HL-60 (cell line): Measurements from ENCODE around the gene PSMC5.
"Not testable (repeated sequence)": the region's sequence is repeated elsewhere in the genome, so short reads cannot be mapped to it uniquely, and the experiment has no call there.

ENCODE experiments used
- DNase-seq, 2 experiments: peaks; one replicate each; pipeline ENCODE4 v3.0.0-alpha.2; 2010 to 2020; ENCODE audit warnings: low read depth in 1 of 2, low spot score in 1 of 2
- H3K27ac ChIP-seq: fragments of 250-450 bp; sonication (Bioruptor Pico); replicated peaks from 2 replicates; pipeline ENCODE4 v1.5.1; 2020; ENCODE audit warnings: mild to moderate bottlenecking, moderate library complexity
- H3K27me3 ChIP-seq: fragments of 250-450 bp; sonication (Bioruptor Pico); 2 replicates; pipeline ENCODE4 v1.5.1; 2021; ENCODE audit warnings: mild to moderate bottlenecking, moderate library complexity; ENCODE audit not compliant: insufficient read depth, poor library complexity, severe bottlenecking
- H3K4me3 ChIP-seq: replicated peaks from 2 replicates; pipeline ENCODE4 v1.5.1; 2011; ENCODE audit warnings: mild to moderate bottlenecking, control low read depth, low read length; ENCODE audit not compliant: insufficient read depth
- GABPA ChIP-seq: IDR thresholded peaks from 2 replicates; pipeline ENCODE4 v1.6.1; 2012; ENCODE audit warnings: low read depth
- POLR2AphosphoS5 ChIP-seq: IDR thresholded peaks from 2 replicates; pipeline ENCODE4 v1.6.1; 2012; ENCODE audit warnings: low read depth
- SPI1 ChIP-seq: IDR thresholded peaks from 2 replicates; pipeline ENCODE4 v1.6.1; 2012; ENCODE audit warnings: low read depth, mild to moderate bottlenecking, borderline replicate concordance
- TF ChIP-seq, protein P1 (sequence below): IDR thresholded peaks from one replicate; pipeline ENCODE4 v1.5.1; 2011; ENCODE audit warnings: low read length, control low read depth, inconsistent platforms; ENCODE audit not compliant: insufficient read depth
- TF ChIP-seq, protein P2 (sequence below): IDR thresholded peaks from 2 replicates; pipeline ENCODE4 v1.6.1; 2012; ENCODE audit warnings: low read depth; ENCODE audit not compliant: insufficient replicate concordance

Gene PSMC5

DNA sequence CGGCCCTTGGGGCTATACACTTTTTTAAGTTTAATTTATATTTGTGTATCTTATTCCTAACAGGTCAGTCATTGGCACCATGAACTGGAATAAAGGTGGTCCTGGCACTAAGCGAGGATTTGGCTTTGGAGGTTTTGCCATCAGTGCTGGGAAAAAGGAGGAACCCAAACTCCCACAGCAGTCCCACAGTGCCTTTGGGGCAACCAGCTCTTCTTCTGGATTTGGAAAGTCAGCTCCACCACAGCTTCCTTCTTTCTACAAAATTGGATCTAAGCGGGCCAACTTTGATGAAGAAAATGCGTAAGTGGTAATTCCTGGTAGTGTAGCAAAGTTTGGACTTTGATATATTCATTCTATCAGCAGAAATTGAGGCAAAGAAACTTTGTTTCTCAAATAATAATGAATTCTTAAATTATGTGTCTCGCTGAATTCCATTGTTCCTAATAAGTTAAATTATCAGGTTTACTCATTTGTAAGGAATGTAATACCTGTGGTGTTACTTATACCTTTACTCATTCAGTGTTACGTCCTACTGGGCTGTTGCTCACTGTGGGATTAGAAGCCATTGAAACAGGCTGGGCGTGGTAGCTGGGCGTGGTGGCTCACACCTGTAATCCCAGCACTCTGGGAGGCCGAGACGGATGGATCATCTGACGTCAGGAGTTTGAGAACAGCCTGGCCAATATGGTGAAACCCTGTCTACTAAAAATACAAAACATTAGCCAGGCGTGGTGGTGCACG lies 40.1 kb upstream of the PSMC5 start:
- Histone ChIP-seq H3K4me3 (no peak overlapping the region), H3K27me3 (no peaks in the 10 kb centered on the region), H3K27ac (no peak overlapping the region)
- DNase-seq, result no peak
- TF ChIP-seq GABPA (no peak), POLR2AphosphoS5 (no peak), SPI1 (no peak)
- TF ChIP-seq, protein P1, sequence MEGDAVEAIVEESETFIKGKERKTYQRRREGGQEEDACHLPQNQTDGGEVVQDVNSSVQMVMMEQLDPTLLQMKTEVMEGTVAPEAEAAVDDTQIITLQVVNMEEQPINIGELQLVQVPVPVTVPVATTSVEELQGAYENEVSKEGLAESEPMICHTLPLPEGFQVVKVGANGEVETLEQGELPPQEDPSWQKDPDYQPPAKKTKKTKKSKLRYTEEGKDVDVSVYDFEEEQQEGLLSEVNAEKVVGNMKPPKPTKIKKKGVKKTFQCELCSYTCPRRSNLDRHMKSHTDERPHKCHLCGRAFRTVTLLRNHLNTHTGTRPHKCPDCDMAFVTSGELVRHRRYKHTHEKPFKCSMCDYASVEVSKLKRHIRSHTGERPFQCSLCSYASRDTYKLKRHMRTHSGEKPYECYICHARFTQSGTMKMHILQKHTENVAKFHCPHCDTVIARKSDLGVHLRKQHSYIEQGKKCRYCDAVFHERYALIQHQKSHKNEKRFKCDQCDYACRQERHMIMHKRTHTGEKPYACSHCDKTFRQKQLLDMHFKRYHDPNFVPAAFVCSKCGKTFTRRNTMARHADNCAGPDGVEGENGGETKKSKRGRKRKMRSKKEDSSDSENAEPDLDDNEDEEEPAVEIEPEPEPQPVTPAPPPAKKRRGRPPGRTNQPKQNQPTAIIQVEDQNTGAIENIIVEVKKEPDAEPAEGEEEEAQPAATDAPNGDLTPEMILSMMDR, result no peak
- TF ChIP-seq, protein P2, sequence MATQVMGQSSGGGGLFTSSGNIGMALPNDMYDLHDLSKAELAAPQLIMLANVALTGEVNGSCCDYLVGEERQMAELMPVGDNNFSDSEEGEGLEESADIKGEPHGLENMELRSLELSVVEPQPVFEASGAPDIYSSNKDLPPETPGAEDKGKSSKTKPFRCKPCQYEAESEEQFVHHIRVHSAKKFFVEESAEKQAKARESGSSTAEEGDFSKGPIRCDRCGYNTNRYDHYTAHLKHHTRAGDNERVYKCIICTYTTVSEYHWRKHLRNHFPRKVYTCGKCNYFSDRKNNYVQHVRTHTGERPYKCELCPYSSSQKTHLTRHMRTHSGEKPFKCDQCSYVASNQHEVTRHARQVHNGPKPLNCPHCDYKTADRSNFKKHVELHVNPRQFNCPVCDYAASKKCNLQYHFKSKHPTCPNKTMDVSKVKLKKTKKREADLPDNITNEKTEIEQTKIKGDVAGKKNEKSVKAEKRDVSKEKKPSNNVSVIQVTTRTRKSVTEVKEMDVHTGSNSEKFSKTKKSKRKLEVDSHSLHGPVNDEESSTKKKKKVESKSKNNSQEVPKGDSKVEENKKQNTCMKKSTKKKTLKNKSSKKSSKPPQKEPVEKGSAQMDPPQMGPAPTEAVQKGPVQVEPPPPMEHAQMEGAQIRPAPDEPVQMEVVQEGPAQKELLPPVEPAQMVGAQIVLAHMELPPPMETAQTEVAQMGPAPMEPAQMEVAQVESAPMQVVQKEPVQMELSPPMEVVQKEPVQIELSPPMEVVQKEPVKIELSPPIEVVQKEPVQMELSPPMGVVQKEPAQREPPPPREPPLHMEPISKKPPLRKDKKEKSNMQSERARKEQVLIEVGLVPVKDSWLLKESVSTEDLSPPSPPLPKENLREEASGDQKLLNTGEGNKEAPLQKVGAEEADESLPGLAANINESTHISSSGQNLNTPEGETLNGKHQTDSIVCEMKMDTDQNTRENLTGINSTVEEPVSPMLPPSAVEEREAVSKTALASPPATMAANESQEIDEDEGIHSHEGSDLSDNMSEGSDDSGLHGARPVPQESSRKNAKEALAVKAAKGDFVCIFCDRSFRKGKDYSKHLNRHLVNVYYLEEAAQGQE, result no peak

DNA sequence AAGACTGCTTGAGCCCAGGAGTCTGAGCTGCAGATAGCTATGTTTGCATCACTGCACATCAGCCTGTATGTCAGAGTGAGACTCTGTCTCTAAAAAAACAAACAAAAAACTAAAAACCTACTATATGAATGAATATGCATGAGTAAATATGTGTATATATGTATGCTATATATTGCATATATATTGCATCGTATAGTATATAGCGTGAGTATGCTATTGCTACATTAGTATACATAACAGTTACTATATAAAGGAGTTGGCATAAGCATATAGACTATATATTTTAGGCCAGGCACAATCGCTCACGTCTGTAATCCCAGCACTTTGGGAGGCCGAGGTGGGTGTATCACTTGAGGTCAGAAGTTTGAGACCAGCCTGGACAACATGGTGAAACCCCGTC lies 37.2 kb upstream of the PSMC5 start:
- Histone ChIP-seq H3K27me3 (no peaks in the 10 kb centered on the region), H3K4me3 (no peak overlapping the region), H3K27ac (no peak overlapping the region)
- TF ChIP-seq, protein P1, result no peak
- no peak for TF ChIP-seq GABPA
- DNase-seq, result no peak

DNA sequence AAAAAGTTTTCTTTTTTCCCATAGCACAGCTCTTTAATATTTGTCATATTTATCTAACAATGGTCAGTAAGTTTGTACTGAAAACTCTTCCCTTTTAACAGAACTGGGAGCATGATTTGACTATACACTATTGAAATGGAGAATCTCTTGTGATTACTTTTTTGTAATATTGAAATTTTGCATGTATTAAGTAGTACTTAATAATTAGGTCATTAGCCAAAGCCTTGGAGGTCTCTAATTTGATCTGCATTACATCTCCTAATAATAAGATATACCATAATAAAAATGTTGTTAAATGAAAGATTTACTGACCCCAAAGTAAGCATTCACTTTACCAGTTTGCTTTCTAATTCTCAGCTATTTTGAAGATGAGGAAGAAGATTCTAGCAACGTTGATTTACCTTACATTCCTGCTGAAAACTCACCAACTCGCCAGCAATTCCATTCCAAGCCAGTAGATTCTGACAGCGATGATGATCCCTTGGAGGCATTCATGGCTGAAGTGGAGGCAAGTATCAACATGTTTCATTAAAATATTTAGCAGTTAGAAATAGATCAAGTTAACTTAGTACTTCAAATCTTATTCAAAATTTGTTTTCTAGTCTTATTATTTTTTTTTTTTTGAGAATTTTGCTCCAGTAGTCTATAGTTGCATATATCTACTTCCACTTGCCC lies 35.0 kb upstream of the PSMC5 start:
- TF ChIP-seq POLR2AphosphoS5 (no peak), SPI1 (no peak), GABPA (no peak)
- TF ChIP-seq, protein P2, result no peak
- TF ChIP-seq, protein P1, result no peak
- Histone ChIP-seq H3K27ac (no peak overlapping the region), H3K4me3 (no peak overlapping the region), H3K27me3 (no peaks in the 10 kb centered on the region)
- DNase-seq, result no peak

DNA sequence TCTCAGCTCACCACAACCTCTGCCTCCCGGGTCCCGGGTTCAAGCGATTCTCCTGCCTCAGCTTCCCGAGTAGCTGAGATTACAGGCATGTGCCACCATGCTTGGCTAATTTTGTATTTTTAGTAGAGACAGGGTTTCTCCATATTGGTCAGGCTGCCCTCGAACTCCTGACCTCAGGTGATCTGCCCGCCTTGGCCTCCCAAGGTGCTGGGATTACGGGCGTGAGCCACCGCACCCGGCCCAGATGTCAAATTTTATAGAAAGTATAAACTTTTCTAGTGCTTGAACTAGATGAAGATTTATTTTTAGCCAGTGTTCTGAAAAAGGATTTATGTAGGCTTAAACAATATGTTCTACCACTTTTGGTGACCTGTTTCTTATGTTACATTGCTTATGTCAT lies 30.9 kb upstream of the PSMC5 start:
- not testable (repeated sequence) for DNase-seq, H3K27me3 ChIP-seq, H3K27ac ChIP-seq

More for the DNA sequence above, 30.9 kb upstream of the PSMC5 start:
- H3K4me3 ChIP-seq, result not testable (repeated sequence)
